ENCODE results near the gene TPSAB1. TPM values are rescaled to one million over a fixed set of nuclear protein-coding genes. Genes with fewer than 3 reads are reported as not detected.
"Not testable (repeated sequence)": the region's sequence is repeated elsewhere in the genome, so short reads cannot be mapped to it uniquely, and the experiment has no call there.

The TPSAB1 gene
- total RNA-seq, 1 donor from 2014 or later, result not detected

- no peaks in the 10 kb centered on the region for H3K79me2 ChIP-seq (ENCODE audit: insufficient read depth, low read length)
- no peaks in the 10 kb centered on the region for H3K4me1 Mint-ChIP-seq (ENCODE audit: low read depth, unreplicated experiment)
- FAIRE-seq, result no peak
Observed at GRCh38 chr16:1197237-1197866, 43.2 kb upstream of the TPSAB1 start.

GRCh38 chr16:1198194-1198593, 42.3 kb upstream of the TPSAB1 start:
- no peak for FAIRE-seq
- Mint-ChIP-seq H3K27me3 (ENCODE audit: low read depth, unreplicated experiment) (peaks cover 11% of the 10 kb centered on the region), H3K9me3 (ENCODE audit: unreplicated experiment) (no peaks in the 10 kb centered on the region), H3K4me3 (ENCODE audit: unreplicated experiment) (no peak overlapping the region), H3K27ac (ENCODE audit: unreplicated experiment) (no peak overlapping the region), H3K4me1 (ENCODE audit: low read depth, unreplicated experiment) (no peaks in the 10 kb centered on the region), H3K36me3 (ENCODE audit: low read depth, unreplicated experiment) (peaks cover 6% of the 10 kb centered on the region)
- Histone ChIP-seq H2AFZ (ENCODE audit: low read depth, low read length) (no peak overlapping the region), H3K27ac (ENCODE audit: low read depth, low read length) (no peak overlapping the region), H3K4me3 (ENCODE audit: insufficient read depth, low read depth, low read length) (no peak overlapping the region), H3K9me3 (ENCODE audit: insufficient read depth, low read depth, low read length) (no peaks in the 10 kb centered on the region), H3K27me3 (ENCODE audit: insufficient read depth, low read length) (no peaks in the 10 kb centered on the region), H3K4me1 (ENCODE audit: insufficient read depth, low read length) (peaks cover 2% of the 10 kb centered on the region), H3K36me3 (ENCODE audit: insufficient read depth, low read length) (no peaks in the 10 kb centered on the region), H4K20me1 (ENCODE audit: insufficient read depth, low read length) (peaks cover 31% of the 10 kb centered on the region), H3K79me2 (ENCODE audit: insufficient read depth, low read length) (no peaks in the 10 kb centered on the region), H3K9ac (ENCODE audit: low read length) (no peak overlapping the region), H3K4me2 (ENCODE audit: low read length) (no peak overlapping the region)
- TF ChIP-seq CTCF (IDR thresholded peaks at IDR 0.05; ENCODE audit: insufficient read depth, low read depth, low read length) (no peak), EZH2 (IDR thresholded peaks at IDR 0.05; ENCODE audit: insufficient read depth, low read length) (no peak)
- no peak for DNase-seq (ENCODE audit: low read depth)

More at GRCh38 chr16:1197237-1197866, 43.2 kb upstream of the TPSAB1 start:
- Mint-ChIP-seq H3K27ac (ENCODE audit: unreplicated experiment) (no peak overlapping the region), H3K36me3 (ENCODE audit: low read depth, unreplicated experiment) (peaks cover 6% of the 10 kb centered on the region), H3K4me3 (ENCODE audit: unreplicated experiment) (no peak overlapping the region), H3K27me3 (ENCODE audit: low read depth, unreplicated experiment) (peaks cover 11% of the 10 kb centered on the region), H3K9me3 (ENCODE audit: unreplicated experiment) (no peaks in the 10 kb centered on the region)
- Histone ChIP-seq H4K20me1 (ENCODE audit: insufficient read depth, low read length) (peaks cover 37% of the 10 kb centered on the region), H3K9ac (ENCODE audit: low read length) (no peak overlapping the region), H3K36me3 (ENCODE audit: insufficient read depth, low read length) (no peaks in the 10 kb centered on the region), H3K4me1 (ENCODE audit: insufficient read depth, low read length) (peaks cover 2% of the 10 kb centered on the region), H2AFZ (ENCODE audit: low read depth, low read length) (no peak overlapping the region), H3K4me2 (ENCODE audit: low read length) (no peak overlapping the region), H3K9me3 (ENCODE audit: insufficient read depth, low read depth, low read length) (no peaks in the 10 kb centered on the region), H3K27ac (ENCODE audit: low read depth, low read length) (no peak overlapping the region), H3K27me3 (ENCODE audit: insufficient read depth, low read length) (no peaks in the 10 kb centered on the region), H3K4me3 (ENCODE audit: insufficient read depth, low read depth, low read length) (no peak overlapping the region)
- DNase-seq (ENCODE audit: low read depth), result no peak
- TF ChIP-seq CTCF (IDR thresholded peaks at IDR 0.05; ENCODE audit: insufficient read depth, low read depth, low read length) (no peak), EZH2 (IDR thresholded peaks at IDR 0.05; ENCODE audit: insufficient read depth, low read length) (no peak)

GRCh38 chr16:1198671-1199346, 41.7 kb upstream of the TPSAB1 start:
- not testable (repeated sequence) for H2AFZ ChIP-seq (ENCODE audit: low read depth, low read length); H3K4me1 ChIP-seq (ENCODE audit: insufficient read depth, low read length); DNase-seq (ENCODE audit: low read depth); H3K4me3 Mint-ChIP-seq (ENCODE audit: unreplicated experiment); H3K27me3 ChIP-seq (ENCODE audit: insufficient read depth, low read length); H3K9ac ChIP-seq (ENCODE audit: low read length); H3K9me3 Mint-ChIP-seq (ENCODE audit: unreplicated experiment); H3K4me3 ChIP-seq (ENCODE audit: insufficient read depth, low read depth, low read length); FAIRE-seq; H3K36me3 Mint-ChIP-seq (ENCODE audit: low read depth, unreplicated experiment); H3K36me3 ChIP-seq (ENCODE audit: insufficient read depth, low read length); H3K4me1 Mint-ChIP-seq (ENCODE audit: low read depth, unreplicated experiment); H3K79me2 ChIP-seq (ENCODE audit: insufficient read depth, low read length); H3K27ac Mint-ChIP-seq (ENCODE audit: unreplicated experiment); H3K27ac ChIP-seq (ENCODE audit: low read depth, low read length); H3K4me2 ChIP-seq (ENCODE audit: low read length); H3K9me3 ChIP-seq (ENCODE audit: insufficient read depth, low read depth, low read length)
- H4K20me1 ChIP-seq (ENCODE audit: insufficient read depth, low read length), result peaks cover 24% of the 10 kb centered on the region
- H3K27me3 Mint-ChIP-seq (ENCODE audit: low read depth, unreplicated experiment), result peaks cover 11% of the 10 kb centered on the region
